ENCODE data around the gene CNGB1.

GRCh38 chr16:57953857-57954256, 17.1 kb downstream of the CNGB1 start:
- TF ChIP-seq, protein P1, sequence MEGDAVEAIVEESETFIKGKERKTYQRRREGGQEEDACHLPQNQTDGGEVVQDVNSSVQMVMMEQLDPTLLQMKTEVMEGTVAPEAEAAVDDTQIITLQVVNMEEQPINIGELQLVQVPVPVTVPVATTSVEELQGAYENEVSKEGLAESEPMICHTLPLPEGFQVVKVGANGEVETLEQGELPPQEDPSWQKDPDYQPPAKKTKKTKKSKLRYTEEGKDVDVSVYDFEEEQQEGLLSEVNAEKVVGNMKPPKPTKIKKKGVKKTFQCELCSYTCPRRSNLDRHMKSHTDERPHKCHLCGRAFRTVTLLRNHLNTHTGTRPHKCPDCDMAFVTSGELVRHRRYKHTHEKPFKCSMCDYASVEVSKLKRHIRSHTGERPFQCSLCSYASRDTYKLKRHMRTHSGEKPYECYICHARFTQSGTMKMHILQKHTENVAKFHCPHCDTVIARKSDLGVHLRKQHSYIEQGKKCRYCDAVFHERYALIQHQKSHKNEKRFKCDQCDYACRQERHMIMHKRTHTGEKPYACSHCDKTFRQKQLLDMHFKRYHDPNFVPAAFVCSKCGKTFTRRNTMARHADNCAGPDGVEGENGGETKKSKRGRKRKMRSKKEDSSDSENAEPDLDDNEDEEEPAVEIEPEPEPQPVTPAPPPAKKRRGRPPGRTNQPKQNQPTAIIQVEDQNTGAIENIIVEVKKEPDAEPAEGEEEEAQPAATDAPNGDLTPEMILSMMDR (IDR thresholded peaks at IDR 0.05): no peak
- TF ChIP-seq EZH2 (IDR thresholded peaks at IDR 0.05): no peak
